Activated T-helper 1 cell treated with anti-CD3 and anti-CD28 coated beads, Interleukin-12 subunit alpha, Interleukin-12 subunit beta, Interleukin-2, Interleukin-4 antibody, amounts not matched to agents 30 ng/mL and 10 ng/mL and 1 ng/mL, durations not matched to agents 14 hours and 24 hours and 36 hours (primary cell): ENCODE measurements around the gene PTX4. TPM values are rescaled to one million over a fixed set of nuclear protein-coding genes. Genes with fewer than 3 reads are reported as not detected.

Experiments
- total RNA-seq: library from RNA; stranded (reverse); gene quantifications from 2 replicates; pipeline ENCODE4 v1.2.3, GENCODE V29; 2022

The PTX4 gene
- total RNA-seq, 1 donor from 2014 or later: not detected

Other genes starting within 250 kb of the PTX4 start
- gene TPSAB1, start 248.2 kb downstream of the PTX4 start, total RNA-seq: not detected in 2 replicates
- not detected in 2 replicates for gene TPSD1, start 232.9 kb downstream of the PTX4 start, total RNA-seq
- 257 TPM in 2 replicates for gene UBE2I, start 179.3 kb downstream of the PTX4 start, total RNA-seq
- 0.07 and 0.18 TPM in 2 replicates for gene BAIAP3, start 155.3 kb downstream of the PTX4 start, total RNA-seq
- 87.4 and 89.4 TPM in 2 replicates for gene TSR3, start 137.1 kb downstream of the PTX4 start, total RNA-seq
- 21.4 and 22.5 TPM in 2 replicates for gene GNPTG, start 137.0 kb downstream of the PTX4 start, total RNA-seq
- gene UNKL, start 74.2 kb downstream of the PTX4 start, total RNA-seq: 42.7 and 46.1 TPM in 2 replicates
- 22.6 and 23.4 TPM in 2 replicates for gene UQCC4, start 68.2 kb downstream of the PTX4 start, total RNA-seq
- gene PERCC1, start 57.9 kb downstream of the PTX4 start, total RNA-seq: not detected in 2 replicates
- gene CCDC154, start 44.4 kb downstream of the PTX4 start, total RNA-seq: 0.44 and 2.0 TPM in 2 replicates
- gene CLCN7, start 13.9 kb downstream of the PTX4 start, total RNA-seq: 61.7 and 68.7 TPM in 2 replicates
- gene TELO2, start 4.4 kb upstream of the PTX4 start, total RNA-seq: 94.1 and 95.3 TPM in 2 replicates
- gene TMEM204, start 44.7 kb upstream of the PTX4 start, total RNA-seq: 22.8 and 23.7 TPM in 2 replicates
- 8.8 and 9.5 TPM in 2 replicates for gene IFT140, start 123.1 kb upstream of the PTX4 start, total RNA-seq
- 38.6 and 38.7 TPM in 2 replicates for gene CRAMP1, start 123.4 kb upstream of the PTX4 start, total RNA-seq
- 106 and 119 TPM in 2 replicates for gene JPT2, start 189.3 kb upstream of the PTX4 start, total RNA-seq
- 84.4 and 84.6 TPM in 2 replicates for gene MAPK8IP3, start 217.3 kb upstream of the PTX4 start, total RNA-seq